Amniotic epithelial cell (primary cell): ENCODE data around the gene SUGP1.

ENCODE experiments used
- DNase-seq: peaks from one replicate; pipeline ENCODE4 v3.0.0-alpha.2; 2010; ENCODE audit warnings: low read depth

Gene SUGP1

GRCh38 chr19:19229701-19230100, 90.6 kb downstream of the SUGP1 start:
- no peak for DNase-seq

GRCh38 chr19:19227217-19227616, 93.1 kb downstream of the SUGP1 start:
- DNase-seq, result no peak

GRCh38 chr19:19226663-19227062, 93.6 kb downstream of the SUGP1 start:
- DNase-seq, result no peak

GRCh38 chr19:19226204-19226603, 94.1 kb downstream of the SUGP1 start:
- no peak for DNase-seq
